Keratinocyte (primary cell): ENCODE measurements around the gene PARM1.

Experiments used
- CTCF ChIP-seq, 3 experiments: IDR thresholded peaks in 1 of 3; conservative IDR thresholded peaks in 1 of 3; optimal IDR thresholded peaks in 1 of 3; 2 replicates in 2 of 3; 3 replicates in 1 of 3; pipeline versions ENCODE3 to v1.5.1; 2011; ENCODE audit warnings: low read length in 3 of 3, mild to moderate bottlenecking in 3 of 3, moderate library complexity in 2 of 3, control low read depth in 1 of 3, inconsistent platforms in 1 of 3; ENCODE audit not compliant: insufficient read depth in 2 of 3; ENCODE audit errors: extremely low read depth in 1 of 3
- EZH2 ChIP-seq: IDR thresholded peaks from one replicate; pipeline ENCODE4 v1.6.1; 2012; ENCODE audit warnings: inconsistent platforms, mild to moderate bottlenecking, low read length, moderate library complexity

- TF ChIP-seq CTCF (optimal IDR thresholded peaks at IDR 0.05 in 1 of 3, IDR thresholded peaks at IDR 0.05 in 1 of 3, conservative IDR thresholded peaks at IDR 0.05 in 1 of 3; ENCODE audit: extremely low read depth in 1 of 3, insufficient read depth in 2 of 3, low read length in 3 of 3) (no peak), EZH2 (no peak)
Observed at GRCh38 chr4:74983253-74983635, 50.3 kb downstream of the PARM1 start.
